Measurements from ENCODE around the gene GMPR2.

DNA sequence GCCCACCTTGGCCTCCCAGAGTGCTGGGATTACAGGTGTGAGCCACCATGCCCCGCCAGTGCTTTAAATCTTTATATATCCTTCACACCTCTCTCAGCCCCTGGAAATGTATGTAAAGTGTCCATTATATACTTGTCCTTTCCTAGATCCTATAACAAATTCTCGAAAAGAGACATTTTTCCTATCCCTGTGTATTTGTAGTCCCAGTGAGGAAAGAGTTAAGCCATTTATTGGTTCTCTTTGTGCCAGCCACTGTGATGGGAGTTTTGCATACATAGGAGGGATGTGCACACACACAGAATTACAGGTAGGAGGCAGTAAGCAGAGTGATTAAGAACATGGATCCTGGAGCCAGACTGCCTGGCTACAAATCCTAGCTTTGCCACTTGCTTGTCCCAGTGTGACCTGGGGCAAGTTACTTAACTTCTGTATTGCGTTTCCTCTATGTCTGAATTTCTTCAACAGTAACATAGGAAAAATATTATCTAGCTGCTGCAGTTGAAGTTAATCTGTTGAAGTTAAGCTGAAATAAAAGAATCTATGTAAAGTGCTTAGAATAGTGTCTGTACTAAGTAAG, 40.8 kb downstream of the GMPR2 start:
- TF ChIP-seq, protein P1, sequence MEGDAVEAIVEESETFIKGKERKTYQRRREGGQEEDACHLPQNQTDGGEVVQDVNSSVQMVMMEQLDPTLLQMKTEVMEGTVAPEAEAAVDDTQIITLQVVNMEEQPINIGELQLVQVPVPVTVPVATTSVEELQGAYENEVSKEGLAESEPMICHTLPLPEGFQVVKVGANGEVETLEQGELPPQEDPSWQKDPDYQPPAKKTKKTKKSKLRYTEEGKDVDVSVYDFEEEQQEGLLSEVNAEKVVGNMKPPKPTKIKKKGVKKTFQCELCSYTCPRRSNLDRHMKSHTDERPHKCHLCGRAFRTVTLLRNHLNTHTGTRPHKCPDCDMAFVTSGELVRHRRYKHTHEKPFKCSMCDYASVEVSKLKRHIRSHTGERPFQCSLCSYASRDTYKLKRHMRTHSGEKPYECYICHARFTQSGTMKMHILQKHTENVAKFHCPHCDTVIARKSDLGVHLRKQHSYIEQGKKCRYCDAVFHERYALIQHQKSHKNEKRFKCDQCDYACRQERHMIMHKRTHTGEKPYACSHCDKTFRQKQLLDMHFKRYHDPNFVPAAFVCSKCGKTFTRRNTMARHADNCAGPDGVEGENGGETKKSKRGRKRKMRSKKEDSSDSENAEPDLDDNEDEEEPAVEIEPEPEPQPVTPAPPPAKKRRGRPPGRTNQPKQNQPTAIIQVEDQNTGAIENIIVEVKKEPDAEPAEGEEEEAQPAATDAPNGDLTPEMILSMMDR (IDR thresholded peaks at IDR 0.05; ENCODE audit: low read depth, low read length) = no peak; the same call in 1 of the 2 replicates
- TF ChIP-seq EZH2phosphoT487 (IDR thresholded peaks at IDR 0.05; ENCODE audit: low read depth) = no peak

Data from OCI-LY3 (cell line).